ENCODE measurements around the gene CELA2A.

- TF ChIP-seq EZH2 (IDR thresholded peaks at IDR 0.05; ENCODE audit: low read depth): no peak
- TF ChIP-seq CTCF (conservative IDR thresholded peaks at IDR 0.05): no peak
Observed at GRCh38 chr1:15409388-15410222, 46.9 kb upstream of the CELA2A start, which contains the start of gene EFHD2.

Data from PC-9 (cell line).